Glomerular visceral epithelial cell (primary cell): ENCODE data around the gene SYNE3.

Experiments
- DNase-seq: peaks from one replicate; pipeline ENCODE4 v3.0.0-alpha.2; 2016; ENCODE audit errors: extremely low spot score

The SYNE3 gene

DNA sequence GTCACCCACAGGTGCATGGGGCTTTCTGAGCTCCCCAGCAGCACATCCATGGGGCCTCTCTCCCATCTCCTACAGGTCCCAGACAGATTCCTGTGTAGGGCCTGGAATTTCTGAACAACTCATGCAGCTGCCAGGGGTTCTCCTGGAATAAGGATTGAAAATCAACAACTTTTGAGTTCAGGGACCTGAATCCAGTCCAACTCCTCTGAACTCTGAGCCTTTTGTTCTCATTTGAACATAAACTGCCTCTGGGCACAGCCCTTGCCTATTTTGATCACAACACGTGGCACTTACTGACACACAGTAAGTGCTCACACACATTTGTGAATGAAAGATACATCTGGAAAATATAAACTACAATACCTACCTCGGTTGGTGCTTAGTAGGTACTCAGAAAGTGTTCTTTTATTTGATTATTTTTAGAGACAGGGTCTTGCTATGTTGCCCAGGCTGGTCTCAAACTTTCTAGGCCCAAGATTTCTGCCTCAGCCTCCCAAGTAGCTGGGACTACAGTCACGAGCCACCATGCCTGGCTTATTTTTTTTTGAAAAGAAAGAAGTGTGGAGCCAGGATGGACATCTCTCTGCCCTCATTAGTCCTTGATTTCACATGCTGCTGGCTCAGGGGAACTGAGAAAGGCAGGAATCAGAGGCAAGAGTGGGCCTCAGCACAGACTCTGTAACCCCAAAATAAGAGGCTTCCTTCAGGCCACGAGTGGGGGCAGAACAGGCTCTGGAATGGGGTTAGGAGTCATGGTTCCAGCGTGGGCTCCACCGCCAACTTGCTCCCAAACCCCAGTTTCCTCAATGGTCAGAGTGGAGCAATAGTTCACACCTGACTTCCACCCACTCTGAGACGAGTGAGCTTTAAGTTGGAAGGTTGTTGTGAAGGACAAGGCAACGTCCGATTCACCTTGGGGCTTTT is 27.0 kb downstream of the SYNE3 start:
- DNase-seq: no peak

DNA sequence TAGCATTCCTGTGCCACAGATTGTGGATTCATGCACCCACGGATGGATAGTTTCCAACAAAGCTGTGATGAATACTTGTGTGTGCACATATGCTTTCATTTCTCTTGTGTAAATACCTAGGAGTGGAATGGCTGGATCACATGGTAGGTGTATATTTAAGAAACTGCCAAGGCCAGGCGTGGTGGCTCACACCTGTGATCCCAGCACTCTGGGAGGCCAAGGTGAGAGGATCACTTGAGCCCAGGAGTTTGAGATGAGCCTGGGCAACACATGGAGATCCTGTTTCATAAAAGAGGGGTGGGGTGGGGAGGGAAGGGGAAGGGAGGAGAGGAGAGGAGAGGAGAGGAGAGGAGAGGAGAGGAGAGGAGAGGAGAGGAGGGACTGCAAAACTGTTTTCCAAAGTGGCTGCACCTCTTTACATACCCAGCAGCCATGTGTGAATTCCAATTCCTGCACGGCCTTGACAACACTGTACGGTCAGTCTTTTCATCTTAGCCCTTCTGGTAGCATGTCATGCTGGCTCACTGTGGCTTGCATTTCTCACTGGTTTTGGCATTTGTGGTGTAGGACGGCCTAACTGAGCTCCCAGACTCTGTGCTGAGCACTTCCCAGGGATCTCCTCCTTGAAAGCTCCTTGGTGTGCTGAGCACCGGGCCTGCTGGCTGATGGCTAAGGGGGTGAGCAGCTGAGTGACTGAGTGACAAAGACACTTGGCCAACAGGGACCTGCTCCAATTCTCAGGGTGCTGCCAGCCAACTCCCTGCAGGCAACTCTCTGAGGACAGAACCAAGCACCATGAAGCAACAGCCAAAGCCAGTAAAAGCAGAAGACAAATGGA is 27.9 kb downstream of the SYNE3 start:
- DNase-seq: no peak

DNA sequence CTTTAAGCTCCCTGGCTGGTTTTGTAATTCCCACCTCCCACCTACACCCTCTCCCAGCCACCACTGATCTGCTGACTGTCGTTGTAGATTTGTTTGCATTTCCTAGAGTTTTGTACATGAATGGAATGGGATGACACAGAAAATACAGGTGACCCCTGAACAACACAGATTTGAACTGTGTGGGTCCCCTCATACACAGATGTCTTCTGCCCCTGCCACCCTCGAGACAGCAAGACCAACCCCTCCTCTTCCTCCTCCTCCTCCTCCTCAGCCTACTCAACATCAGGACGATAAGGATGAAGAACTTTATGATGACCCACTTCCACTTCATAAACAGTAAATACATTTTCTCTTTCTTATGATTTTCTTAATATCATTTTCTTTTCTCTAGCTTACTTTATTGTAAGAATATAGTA is 28.8 kb downstream of the SYNE3 start:
- no peak for DNase-seq

DNA sequence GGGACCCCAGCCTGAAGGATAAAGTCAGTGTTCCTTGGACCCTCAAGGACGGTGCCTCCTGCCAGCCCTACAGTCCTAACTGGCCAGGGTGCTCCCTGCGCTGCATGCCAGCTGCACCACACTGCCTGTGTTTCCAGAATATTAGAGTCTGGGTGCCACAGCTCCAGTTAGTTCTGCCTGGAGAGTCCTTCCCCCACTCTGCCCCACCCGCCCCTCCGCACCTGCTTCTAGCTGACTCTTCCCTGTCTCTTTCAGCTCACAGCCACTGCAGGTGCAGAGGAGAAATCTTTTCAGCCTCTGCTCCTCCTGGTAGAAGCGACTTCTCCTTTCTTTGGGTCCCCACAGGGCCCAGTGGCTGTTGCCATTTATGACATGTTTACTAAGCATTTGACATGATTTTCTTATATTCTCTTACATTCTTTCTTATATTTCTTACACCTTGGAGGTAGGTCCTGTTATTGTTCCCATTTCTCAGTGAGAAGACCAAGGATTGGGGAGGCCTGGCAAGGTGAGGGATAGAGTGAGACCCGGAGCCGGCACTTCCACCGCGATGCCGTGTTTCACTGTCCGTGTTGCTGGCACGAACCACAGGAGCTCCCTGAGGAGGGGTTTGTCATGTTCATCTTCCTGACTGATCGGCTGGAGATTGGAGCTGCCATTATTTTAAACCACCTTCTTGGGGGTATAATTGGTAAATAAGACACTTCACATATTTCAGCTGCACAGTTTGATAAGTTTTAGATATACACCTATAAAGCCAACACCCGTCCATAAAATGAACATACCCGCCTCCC is 29.4 kb downstream of the SYNE3 start:
- DNase-seq: no peak

DNA sequence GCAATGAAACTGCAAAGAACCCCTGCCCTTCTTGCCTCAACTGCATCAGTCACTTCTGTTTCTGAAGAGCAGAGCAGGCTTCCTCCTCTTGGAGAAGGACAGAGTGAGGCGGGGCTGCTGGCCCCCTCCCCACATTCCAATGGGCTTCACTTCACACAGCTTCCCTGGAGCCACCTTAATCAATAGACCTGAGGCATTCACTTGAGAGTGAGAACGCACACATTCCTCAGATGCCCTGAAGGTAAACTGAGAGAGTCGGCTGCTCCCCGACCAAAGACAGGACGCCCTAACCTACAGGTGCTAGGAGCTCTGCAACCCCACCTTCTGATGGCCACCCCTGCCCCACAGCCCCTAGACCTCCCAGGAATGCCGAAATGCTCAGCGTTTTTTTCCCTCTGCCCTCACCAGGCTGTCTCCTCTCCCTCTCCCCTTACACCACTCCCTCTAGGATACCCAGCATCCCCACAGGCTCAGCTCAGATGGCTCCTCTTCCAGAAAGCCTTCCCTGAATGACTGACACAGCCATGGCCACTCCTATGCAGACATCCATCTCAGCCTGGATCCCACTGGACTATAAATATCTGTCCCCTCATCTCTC is 31.1 kb downstream of the SYNE3 start:
- DNase-seq: no peak

DNA sequence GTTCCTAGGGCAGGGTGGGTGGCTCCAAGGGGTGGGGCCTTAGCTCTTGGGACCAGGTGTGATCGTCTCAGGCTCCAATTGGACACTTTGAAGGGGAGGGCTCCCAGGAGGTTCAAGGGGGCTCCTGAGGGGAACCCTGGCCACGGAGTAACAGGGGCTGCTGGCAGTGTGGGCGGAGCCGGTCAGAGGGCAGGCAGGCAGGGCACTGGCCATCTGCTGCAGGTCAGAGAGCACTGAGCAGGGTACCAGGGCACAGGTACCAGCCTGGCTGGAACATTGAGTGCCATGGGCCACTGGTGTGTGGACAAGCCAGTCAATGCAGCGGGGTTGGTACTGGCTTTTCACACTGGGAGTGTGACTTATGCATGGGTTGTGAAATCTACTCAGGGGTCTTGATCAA is 32.2 kb downstream of the SYNE3 start:
- no peak for DNase-seq

DNA sequence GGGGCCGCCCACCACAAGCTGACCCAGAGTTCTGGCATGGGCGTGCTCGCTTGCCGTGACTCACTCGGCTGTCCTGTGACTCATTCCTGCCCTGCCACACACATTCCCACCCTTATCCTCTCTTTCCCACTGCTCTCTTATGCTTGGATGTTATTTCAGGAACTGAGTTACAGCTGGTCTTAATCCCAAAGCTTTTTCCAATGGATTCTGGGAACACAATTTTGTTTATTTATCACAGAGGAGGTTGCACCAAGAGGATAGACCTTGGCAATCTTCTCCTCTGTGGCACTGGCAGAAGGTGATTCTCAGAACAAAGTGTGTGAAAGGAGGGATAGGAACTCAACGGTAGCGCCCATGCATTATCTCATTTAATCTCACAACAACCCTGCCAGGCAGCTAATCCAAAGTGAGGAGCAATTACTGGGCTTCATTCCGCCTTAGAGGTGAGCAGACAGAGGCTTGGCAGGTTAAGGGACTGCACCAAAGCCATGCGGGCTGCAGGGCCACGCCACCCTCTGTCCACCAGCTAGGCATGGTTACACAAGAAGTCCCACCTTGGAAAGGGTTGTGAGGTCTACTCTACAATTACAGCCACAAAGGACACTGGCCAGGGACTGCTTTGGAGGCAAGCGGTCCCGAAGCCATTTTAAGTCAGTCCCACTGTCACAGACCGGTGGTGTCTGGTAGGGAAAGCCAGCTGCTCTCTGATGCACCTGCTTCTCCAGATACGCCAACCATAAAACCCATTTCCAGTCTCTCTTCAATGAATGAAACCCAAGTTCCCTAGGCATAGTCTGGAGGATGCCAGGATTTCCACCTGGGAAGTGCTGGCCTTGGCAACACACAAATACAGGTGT is 32.9 kb downstream of the SYNE3 start:
- peak; percentile 80 for DNase-seq

DNA sequence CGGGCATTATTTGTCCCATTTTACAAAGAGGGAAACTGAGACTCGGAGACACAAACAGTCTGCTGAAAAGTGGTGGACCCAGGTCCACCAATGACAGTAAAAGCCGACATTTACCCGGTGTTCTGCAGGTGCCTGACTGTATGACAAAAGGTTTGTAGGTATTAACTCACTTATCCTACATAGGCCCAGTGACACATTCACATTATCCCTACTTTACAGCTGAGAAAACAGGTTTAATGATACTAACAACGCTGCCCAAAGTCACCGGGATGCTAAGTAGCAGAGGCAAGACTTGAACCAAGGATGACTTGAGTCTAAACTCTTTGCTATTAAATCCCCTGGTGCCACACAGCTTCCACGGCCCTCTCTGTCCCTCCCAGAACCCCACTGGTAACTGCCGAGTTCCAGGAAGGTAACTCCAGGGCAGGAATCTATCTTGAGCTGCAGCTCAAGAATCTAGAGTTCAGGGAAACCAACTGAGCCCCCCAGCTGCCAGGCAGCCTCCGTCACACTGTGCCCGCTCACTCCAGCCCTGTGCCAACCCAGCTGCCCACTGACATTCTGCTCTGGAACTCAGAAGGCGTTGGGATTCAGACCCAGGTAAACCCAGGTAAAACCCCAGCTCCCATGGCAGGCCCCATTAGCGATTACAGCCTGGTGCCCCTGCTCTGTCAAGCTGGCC is 33.7 kb downstream of the SYNE3 start:
- DNase-seq: no peak

DNA sequence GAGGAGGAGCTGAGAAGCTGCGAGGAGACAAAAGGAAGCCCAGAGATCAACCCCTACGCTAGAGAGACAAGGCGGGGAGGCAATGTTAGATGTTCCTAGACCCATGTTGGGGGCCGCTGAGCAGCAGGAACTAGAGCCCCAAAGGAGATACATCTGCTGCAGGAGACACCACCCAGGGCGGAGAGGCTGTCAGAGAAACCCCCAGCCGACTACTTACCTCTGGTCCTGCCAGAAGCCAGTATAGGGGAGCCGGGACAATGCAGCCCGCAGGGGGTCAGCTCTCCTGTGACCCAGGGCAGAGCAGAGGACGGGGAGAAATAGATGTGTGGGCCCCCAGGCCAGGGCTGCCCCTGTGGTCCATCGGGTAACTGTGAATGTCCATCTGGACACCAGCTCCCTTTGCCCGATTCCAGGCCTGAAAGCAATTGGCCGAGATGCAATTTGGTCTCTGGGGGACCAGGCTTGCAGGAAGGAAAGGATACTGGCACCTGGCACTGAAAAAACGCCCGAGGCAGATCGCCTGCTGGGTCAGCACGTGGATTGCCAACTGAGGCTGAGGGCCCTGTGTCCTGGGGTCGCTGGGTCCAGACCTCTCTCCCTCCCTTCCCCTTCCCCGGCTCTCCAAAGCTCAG is 34.9 kb downstream of the SYNE3 start:
- no peak for DNase-seq

DNA sequence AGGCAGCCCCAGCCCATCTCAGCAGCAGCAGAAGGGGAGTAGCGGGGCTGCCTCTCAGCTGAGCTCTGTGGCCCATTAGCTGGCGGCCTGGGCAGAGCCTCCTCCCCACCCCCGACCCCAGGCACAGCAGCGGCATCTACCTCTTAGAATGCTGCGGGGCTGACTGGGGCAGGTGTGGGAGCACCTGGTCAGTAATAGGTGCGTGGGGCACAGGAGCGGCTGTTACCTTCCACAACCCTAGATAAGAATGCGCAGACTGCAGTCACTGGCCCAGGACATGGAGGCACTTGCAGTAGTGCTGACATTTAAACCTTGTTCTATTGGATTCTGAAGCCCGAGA is 35.6 kb downstream of the SYNE3 start:
- DNase-seq: no peak

DNA sequence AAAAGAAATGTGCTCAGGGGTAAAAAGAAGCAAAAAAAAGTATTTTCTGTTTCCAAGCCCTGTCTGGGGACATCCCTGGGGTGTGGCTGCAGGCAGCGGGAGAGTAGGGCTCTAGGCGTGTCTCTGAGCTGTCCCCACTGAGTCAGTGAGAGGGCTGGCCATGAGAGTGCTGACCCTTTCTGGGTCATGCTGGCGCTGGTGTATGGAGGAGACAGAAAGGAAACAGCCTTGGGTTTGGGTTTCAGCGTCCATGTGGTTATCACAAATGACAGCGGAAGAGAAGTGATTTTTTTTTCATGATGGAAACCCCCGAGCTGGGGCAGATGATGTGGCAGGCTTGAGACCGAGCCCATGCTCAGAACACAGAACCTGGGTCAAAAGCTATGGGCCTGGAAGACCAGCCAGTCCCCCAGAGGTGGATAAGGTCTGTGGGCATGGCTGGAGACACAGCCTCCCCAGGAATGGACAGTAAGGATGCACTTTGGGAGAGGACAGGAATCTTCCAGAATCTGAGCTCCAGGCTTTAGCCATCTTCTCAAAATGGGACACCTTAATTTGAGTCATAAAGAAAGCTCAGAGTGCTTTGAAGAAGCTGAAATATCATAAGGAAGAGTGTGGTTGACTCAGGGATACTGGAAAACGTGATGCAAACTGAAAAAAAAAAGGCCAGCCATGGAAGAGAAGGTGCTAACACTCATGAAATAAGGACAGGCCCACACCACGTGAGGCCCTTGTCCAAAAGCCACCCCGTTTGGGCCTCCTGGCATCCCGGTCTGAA is 36.2 kb downstream of the SYNE3 start:
- no peak for DNase-seq

DNA sequence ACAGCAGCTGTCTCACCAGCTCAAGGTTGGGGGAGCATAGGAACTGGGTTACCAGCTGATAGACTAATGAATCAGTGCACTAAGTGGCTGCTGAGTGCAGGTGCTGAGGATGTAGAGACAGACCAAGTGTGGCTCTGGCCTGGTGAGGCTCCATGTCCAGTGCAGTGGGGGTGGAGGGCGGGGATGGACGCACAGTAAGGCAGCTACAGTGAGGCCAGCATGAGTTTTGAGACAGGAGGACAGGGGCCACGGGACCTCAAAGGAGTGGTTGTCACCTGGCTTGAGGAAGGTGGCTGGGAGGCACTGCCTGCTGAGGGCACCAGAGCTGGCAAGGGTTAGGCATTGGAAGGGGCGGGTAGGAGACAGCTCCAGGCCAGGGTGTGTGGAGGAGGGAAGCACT is 37.0 kb downstream of the SYNE3 start:
- DNase-seq: no peak

DNA sequence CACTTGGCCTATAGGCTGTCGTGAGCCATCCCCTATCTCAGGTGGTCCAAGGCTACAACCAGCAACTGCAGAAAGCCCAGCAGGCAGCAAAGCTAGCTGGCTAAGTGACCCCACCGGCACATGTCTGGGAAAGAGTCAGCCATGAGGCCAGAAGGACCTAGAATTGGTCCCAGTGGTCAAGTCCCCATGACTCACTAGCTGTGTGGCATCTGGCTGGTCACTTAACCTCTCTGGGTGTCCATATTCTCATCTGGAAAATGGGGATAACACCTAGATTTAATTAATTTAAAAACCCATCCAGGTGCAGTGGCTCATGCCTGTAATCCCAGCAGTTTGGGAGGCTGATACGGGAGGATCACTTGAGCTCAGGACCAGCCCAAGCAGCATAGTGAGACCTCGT is 37.6 kb downstream of the SYNE3 start:
- no peak for DNase-seq

DNA sequence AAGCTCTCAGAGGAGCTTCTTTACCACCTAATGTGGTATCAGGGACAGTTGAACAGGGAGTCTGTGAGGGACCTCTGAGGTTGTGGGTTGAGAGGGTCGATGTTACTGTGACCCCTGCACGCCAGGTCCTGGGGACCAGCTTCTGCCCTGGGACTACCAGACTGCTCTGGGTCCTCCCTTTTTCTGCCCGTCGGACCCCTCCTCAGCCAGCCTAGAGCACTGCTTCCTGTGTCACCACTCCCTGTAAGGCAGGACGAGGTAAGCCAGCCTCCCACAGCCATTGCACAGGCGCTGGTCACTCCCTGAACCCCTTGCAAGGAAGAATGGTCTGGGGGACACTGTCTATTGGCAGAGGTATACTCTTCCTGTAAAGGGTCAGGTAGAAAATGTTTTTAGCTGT is 38.1 kb downstream of the SYNE3 start:
- DNase-seq: no peak

DNA sequence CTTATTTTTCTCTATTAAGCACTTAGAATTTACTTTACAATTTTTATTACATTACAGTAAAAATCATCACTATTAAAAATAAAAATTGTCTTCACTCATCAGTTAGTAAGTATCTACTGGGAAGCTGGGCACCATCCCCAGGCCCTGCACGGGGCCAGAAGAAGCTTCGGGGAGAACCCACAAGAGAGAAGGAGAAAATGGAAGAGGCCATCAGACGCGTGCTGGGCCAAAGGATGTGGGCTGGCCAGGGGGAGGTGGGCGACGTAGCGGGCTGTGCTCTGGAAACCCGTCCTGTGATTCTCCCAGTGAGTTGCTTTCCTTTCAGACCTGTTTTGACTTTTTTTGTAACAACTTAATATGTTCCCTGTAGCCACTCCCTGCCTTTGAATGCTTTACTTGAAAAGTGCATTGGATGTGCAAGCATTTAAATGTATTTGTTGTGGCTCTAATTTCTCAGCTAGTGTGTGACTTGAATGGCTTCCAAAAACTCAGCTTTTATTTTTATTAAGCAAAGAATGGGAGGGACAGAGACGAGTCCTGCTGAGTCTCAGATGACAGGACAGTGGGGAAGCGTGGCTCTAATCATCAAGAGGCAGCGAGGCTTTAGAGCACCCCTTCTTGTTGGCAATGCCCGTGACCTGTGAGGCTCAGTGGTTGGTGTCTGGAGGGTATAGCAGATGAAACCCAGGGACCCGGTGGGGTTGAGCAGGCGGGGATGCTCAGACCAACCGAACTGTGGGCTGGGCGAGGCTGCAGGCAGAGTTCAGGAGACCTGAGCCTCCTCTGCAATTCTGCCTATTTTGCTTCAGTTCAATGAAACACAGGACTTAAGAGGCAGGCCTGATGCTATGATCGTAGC is 38.8 kb downstream of the SYNE3 start:
- DNase-seq: no peak

DNA sequence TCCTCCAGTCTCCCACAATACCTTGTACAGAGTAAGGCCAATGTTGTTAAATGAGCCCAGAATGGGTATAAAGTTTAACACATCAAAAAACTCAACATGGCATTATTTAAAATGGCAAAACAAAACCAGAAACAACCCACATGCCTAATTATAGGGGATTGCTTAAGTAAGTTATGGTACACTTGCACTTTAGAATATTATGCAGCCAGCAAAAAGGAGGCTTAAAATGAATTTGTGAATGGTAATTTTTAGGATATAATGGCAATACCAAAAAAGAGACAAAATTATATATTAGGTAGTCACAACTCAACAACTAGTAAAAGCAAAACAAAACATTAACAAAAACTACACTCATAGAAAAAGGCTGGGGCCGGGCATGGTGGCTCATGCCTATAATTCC is 39.7 kb downstream of the SYNE3 start:
- DNase-seq: no peak

DNA sequence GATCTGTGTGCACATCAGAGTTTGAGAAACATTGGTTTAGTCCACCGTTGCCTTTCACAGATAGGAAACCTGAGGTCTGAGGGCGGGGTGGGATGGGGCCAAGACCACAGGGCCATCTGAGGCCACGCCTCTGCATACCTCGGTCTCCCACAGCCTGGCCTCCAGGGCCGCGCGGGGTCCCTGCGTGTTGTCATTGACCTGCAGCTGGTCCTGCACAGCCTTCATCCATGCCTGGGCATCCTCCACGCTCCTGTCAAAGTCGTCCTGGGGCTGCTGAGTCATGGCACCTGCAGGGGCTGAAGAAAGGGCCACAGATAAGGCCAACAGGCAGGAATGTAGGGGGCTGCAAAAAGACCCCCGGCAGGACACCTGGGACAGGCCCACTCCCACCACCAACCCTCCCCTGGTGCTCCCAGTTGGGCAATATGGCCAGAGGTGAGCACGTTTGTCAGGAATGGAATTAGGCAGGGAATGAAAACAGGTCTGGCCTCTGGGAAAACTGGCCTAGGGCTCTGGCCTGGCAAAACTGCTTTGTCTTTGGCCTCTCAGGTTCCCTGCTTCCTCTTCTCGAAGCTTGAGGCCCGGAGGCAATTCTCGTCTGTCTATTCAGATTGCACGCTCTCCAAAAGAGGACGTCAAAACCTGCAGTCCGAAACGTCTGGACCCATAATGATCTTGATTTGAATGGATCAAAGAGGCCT is 40.8 kb downstream of the SYNE3 start:
- DNase-seq: no peak
